Adrenal gland (tissue), 5 donors: Measurements from ENCODE around the gene DDI2.

Source experiments
- CTCF ChIP-seq, 6 experiments: fragments of 450-650 bp in 4 of 6; fragments of 200-600 bp in 2 of 6; sonication (generic) in 1 of 6; IDR thresholded peaks; 1 replicate in 5 of 6; 2 replicates in 1 of 6; pipeline versions ENCODE4 v1.5.1 to v1.8.0; 2016 to 2021; ENCODE audit warnings: antibody characterized with exemption in 6 of 6, mild to moderate bottlenecking in 2 of 6, moderate library complexity in 1 of 6
- POLR2A ChIP-seq, 2 donors: fragments of 450-650 bp; IDR thresholded peaks; one replicate each; pipeline ENCODE4 v1.6.1; 2017; ENCODE audit warnings: antibody characterized with exemption in 2 of 2, mild to moderate bottlenecking in 2 of 2, moderate library complexity in 1 of 2
- donor health status: DM: no; HTN: no; CAD: no.

DNA sequence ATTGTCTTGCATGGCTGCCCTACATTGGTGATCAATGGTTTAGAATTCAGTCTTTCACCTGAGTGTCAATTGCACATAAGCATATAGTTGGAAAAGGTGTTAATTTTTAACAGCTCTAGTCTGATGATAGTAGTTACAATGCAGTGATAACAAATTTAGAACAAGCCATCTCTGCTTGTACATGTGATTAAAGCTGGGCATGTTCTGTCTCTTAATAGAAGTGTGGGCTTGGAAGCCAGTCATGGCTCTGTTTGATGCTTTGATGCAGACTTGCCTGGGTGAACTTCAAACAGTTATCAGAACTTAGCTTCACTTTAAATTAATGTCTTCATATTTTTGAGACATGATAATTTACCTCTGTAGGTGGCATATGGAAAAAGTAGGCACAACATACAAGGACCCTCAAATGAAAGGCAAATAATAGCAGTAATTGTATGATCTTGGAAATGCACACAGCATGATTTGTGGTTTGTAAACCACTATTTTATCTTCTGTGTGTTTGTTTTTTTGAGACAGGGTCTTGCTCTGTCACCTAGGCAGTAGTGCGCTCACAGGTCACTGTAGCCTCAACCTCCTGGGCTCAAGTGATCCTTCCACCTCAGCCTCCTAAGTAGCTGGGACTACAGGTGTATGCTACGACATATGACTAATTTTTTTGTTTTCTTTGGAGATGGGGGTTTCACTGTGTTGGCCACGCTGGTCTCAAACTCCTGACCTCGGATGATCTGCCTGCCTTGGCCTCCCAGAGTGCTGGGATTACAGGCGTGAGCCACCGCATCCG lies 3.8 kb downstream of the DDI2 start:
- TF ChIP-seq POLR2A (IDR thresholded peaks at IDR 0.05) (no peak), CTCF (IDR thresholded peaks at IDR 0.05) (no peak)
